HFF-Myc (cell line): ENCODE data around the gene PPP1CA.

Source experiments
- DNase-seq: peaks from one replicate; pipeline ENCODE4 v3.0.0-alpha.2; 2011; ENCODE audit warnings: low read depth; ENCODE audit errors: extremely low read depth
- H3K4me3 ChIP-seq: replicated peaks from 2 replicates; pipeline ENCODE4 v1.5.1; 2011; ENCODE audit warnings: low read depth, mild to moderate bottlenecking, control low read depth, low read length
- TF ChIP-seq, protein P1 (sequence below): IDR thresholded peaks from 2 replicates; pipeline ENCODE4 v1.5.1; 2012; ENCODE audit warnings: mild to moderate bottlenecking, low read depth, low read length, control low read depth; ENCODE audit errors: missing control alignments

Gene PPP1CA

DNA sequence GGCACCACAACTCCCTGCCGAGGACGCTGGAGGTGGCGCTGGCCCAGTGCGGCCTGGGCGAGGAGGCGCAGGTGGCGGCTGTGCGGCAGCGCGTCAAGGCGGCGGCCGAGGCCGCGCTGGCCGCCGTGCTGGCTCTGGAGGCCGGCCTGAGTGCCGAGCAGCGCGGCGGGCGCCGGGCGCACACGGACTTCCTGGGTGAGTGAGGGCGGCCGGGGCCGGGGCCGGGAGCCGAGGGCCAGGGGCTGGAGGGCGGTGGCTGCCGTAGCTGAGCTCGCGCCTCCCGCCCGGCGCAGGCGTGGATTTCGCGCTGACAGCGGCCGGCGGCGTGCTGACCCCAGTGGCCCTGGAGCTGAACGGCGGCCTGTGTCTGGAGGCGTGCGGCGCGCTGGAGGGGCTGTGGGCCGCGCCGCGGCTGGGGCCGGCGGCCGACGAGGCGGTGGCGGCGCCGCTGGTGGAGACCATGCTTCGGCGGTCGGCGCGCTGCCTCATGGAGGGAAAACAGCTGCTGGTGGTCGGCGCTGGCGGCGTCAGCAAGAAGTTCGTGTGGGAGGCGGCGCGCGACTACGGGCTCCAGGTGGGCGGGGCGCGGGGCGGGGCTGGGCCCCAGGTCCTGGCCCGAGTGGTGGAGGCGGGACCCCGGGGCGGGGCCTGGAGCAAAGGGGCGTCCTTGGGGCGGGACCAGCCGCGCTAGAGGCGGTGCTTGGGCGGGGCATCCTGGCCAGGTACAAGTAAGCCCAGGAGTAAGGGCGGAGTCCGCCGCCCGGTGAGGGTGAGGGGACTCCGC, 19.2 kb upstream of the PPP1CA start:
- DNase-seq: peak; percentile 45
- TF ChIP-seq, protein P1, sequence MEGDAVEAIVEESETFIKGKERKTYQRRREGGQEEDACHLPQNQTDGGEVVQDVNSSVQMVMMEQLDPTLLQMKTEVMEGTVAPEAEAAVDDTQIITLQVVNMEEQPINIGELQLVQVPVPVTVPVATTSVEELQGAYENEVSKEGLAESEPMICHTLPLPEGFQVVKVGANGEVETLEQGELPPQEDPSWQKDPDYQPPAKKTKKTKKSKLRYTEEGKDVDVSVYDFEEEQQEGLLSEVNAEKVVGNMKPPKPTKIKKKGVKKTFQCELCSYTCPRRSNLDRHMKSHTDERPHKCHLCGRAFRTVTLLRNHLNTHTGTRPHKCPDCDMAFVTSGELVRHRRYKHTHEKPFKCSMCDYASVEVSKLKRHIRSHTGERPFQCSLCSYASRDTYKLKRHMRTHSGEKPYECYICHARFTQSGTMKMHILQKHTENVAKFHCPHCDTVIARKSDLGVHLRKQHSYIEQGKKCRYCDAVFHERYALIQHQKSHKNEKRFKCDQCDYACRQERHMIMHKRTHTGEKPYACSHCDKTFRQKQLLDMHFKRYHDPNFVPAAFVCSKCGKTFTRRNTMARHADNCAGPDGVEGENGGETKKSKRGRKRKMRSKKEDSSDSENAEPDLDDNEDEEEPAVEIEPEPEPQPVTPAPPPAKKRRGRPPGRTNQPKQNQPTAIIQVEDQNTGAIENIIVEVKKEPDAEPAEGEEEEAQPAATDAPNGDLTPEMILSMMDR: no peak
- peak overlapping the region; percentile 31 for H3K4me3 ChIP-seq

DNA sequence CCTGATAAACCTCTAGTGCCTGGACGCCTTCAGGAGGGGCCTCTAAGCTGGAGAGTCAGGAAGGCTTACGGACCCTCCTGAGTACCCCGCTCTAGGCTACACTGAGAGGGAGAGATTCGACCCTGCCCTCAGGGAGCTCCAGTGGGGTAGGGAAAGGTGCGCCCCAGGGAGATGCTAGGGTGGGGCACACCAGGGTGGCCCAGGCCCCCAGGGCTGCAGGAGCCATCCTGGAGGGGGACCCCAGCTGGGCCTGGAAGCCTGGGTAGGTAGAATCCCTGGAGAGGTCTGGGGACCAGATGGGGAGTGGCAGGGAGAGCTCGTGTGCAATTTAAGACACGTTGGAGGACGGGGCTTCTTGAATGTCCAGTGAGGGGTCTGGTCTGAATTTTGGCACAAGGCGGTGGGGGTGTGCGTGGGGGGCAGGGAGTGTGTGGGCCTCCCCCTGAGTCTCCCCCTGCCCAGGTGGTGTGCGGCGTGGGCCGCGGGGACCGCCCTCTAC, 18.5 kb upstream of the PPP1CA start:
- DNase-seq: no peak
- TF ChIP-seq, protein P1: no peak

DNA sequence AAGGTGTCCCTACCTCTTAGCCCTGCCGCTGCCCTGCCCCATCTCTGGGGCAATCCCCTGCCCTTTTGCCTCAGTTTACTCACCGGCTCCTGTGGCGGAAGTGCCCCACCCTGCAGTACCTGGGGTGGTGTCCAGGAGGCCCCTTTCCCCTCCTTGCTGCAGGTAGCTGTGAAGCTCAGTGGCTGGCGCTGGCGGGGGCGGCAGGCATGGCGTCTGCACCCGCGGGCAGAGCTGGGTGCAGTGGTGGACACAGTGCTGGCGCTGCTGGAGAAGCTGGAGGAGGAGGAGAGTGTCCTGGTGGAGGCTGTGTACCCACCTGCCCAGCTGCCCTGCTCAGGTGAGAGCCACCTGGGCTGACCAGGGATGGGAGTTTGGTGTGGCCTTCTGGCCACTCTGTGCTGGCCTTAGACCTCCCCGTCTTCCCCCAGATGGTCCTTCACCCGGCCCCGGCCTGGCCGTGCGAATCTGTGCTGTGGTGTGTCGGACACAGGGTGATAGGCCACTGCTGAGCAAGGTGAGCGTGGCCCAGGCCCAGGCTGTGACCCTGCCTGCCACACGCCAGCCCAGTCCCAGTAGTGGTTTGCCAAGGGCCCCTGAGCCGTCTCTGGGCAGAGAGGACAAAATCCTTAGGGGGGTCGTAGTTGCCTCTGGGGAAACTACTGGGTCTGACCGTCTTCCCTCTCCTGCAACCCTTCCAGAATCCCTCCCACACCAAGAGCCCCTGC, 17.8 kb upstream of the PPP1CA start:
- TF ChIP-seq, protein P1: no peak
- DNase-seq: no peak
- no peak overlapping the region for H3K4me3 ChIP-seq

More for the DNA sequence above, 18.5 kb upstream of the PPP1CA start:
- H3K4me3 ChIP-seq: peak overlapping the region; percentile 31

DNA sequence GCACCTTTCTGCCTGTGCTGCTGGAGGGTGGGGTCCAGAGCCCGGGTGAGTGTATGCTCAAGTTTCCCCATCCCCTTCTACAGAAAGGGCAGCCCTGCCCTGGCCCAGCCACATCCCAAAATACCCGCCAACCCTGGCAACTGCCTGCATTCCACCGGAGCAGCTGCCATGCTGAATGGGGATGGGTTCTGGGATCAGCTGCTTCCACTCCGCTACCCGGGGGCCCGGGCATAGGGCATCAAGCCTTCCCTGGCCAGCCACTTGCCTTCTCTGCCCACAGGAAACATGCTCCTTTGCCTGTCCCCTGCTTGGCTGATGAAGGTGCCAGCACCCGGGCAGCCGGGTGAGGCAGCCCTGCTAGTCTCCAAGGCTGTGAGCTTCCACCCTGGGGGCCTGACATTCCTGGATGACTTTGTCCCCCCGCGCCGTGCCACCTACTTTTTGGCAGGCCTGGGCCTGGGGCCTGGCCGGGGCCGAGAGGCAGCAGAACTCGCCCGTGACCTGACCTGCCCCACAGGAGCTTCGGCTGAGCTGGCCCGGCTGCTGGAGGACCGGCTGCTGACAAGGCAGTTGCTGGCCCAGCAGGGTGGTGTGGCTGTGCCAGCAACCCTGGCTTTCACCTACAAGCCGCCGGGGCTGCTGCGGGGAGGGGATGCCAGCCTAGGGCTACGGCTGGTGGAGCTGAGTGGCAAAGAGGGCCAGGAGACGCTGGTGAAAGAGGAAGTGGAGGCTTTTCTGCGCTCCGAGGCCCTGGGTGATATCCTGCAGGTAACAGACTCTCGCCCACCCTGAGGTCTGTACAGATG, 17.0 kb upstream of the PPP1CA start:
- DNase-seq: no peak
- TF ChIP-seq, protein P1: no peak
- H3K4me3 ChIP-seq: no peak overlapping the region

- no peak overlapping the region for H3K4me3 ChIP-seq
- TF ChIP-seq, protein P1: no peak
- no peak for DNase-seq
Measured at GRCh38 chr11:67417425-67417824, 15.8 kb upstream of the PPP1CA start.

DNA sequence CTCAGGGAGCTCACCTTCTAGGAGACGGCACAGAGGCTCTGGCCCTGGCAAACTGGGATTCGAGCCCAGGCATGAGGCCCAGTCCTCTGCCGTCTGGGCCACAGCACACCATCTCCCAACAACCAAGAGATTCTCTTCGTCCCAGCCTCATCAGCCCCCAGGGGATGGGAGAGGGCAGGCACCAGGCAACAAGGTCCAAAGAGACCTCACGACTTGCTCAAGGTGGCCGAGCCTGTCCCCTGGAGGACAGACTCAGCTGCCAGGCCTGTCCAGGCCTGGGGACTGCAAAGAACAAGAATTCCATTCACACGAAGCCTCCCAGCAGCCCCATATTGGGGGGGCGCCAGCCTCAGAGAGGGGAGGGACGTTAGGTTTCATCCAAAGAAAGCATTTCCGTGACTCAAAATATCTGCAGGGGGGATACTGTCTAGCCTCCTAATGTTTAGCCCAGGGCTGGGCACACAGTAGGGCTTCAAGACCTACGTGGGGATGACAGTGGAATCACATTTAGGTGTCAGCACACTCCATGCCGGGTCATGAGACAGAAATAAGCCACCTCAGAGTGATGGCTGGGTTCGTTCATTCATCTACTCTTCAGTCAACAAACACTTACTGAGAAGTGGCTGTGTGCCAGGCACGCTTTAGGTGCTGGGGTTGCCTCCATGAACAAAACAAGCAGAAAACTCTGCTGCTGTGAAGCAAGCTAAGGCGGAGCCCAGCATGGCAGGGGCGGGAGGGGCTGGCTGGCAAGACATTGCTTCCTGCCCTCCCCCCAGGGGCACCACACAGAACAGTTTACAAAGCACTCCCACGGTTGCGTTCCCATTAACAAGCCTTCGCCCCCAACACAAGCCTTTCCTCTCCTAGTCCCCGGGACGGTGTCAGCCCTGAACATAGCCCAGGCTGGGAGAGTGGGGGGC, 15.0 kb upstream of the PPP1CA start:
- TF ChIP-seq, protein P1: no peak
- no peak for DNase-seq
- no peak overlapping the region for H3K4me3 ChIP-seq
